ENCODE results near the gene WDCP.

The WDCP gene

GRCh38 chr2:24009680-24010476 is 37.3 kb downstream of the WDCP start, which contains the start of gene MFSD2B:
Gene MFSD2B, plus strand, starts transcription at chr2:24010085. Its CDS starts 12 bp downstream, at chr2:24010097.
- TF ChIP-seq, protein P1, sequence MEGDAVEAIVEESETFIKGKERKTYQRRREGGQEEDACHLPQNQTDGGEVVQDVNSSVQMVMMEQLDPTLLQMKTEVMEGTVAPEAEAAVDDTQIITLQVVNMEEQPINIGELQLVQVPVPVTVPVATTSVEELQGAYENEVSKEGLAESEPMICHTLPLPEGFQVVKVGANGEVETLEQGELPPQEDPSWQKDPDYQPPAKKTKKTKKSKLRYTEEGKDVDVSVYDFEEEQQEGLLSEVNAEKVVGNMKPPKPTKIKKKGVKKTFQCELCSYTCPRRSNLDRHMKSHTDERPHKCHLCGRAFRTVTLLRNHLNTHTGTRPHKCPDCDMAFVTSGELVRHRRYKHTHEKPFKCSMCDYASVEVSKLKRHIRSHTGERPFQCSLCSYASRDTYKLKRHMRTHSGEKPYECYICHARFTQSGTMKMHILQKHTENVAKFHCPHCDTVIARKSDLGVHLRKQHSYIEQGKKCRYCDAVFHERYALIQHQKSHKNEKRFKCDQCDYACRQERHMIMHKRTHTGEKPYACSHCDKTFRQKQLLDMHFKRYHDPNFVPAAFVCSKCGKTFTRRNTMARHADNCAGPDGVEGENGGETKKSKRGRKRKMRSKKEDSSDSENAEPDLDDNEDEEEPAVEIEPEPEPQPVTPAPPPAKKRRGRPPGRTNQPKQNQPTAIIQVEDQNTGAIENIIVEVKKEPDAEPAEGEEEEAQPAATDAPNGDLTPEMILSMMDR (conservative IDR thresholded peaks at IDR 0.05; ENCODE audit: low read depth, low read length) = no peak
- H3K4me3 ChIP-seq (ENCODE audit: low read depth, low read length) = peak within 1 kb of the TSS; percentile 59
- peak; percentile 18 for DNase-seq (ENCODE audit: low read depth)

DNA sequence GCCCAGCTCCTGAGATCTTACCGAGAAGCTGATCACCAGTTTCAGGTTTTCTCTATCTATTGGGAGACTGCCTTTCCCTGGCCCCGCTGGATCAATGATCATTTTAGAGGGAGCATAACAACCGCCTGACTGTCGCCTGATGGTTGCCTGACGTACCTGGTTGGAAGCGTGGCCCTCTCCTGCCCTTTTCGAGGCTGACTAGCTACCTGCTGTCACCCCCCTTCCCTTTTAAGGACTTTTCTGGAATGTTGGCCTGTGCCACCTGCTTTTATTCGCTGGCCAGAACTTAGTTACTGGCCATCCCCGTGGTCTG is 37.9 kb downstream of the WDCP start:
- TF ChIP-seq, protein P1 (conservative IDR thresholded peaks at IDR 0.05; ENCODE audit: low read depth, low read length) = no peak
- H3K4me3 ChIP-seq (ENCODE audit: low read depth, low read length) = peak overlapping the region; percentile 59
- no peak for DNase-seq (ENCODE audit: low read depth)

DNA sequence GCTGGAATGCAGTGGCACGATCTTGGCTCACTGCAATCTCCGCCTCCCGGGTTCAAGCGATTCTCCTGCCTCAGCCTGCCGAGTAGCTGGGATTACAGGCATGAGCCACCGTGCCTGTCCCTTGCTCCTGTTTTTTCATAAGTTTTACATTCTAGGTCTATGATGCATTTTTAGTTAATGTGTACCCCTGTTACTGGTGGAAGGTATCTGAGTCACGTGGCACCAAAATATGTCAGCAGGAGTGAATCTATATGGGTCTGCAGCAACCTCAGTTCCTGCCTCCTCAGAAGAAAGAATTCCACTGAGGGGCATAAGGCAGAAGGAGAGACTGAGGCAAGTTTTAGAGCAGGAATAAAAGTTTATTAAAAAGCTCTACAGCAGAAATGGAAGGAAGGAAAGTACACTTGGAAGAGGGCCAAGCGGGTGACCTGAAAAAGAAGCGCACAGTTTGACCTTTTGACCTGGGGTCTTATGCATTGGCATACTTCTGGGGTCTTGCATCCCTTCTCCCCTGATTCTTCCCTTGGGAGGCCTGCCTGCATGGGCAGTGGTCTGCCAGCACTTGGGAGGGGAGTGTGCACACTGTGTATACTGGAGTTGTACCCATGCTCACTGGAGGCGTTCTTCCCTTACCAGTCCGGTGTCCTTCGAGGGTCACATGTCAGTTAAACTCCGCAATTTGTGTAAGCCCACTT is 38.4 kb downstream of the WDCP start:
- TF ChIP-seq, protein P1 (conservative IDR thresholded peaks at IDR 0.05; ENCODE audit: low read depth, low read length) = no peak
- H3K4me3 ChIP-seq (ENCODE audit: low read depth, low read length) = no peak overlapping the region
- DNase-seq (ENCODE audit: low read depth) = no peak

- H3K4me3 ChIP-seq (ENCODE audit: low read depth, low read length) = no peak overlapping the region
- TF ChIP-seq, protein P1 (conservative IDR thresholded peaks at IDR 0.05; ENCODE audit: low read depth, low read length) = no peak
- DNase-seq (ENCODE audit: low read depth) = no peak
Observed at GRCh38 chr2:24007693-24008092, 39.5 kb downstream of the WDCP start.

DNA sequence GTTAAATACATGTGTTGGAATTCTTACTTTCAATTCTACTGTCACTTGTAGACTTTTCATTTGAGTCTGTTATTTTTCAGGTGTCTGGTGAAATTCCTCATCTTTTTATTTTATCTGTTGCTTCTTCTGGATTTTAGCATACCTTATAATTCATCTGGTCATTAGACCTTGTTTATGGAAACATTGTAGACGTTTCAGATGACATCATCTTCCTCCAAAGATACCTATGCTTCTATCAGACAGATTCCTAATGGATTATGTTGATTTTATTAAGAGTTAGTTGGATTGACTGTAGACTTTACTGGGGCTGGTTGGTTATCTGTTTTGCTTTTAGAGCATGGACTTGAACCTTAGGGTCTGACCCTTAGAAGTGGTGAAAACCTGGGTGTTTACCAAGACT is 52.6 kb downstream of the WDCP start:
- DNase-seq (ENCODE audit: low read depth) = no peak
- H3K4me3 ChIP-seq (ENCODE audit: low read depth, low read length) = no peak overlapping the region
- TF ChIP-seq, protein P1 (conservative IDR thresholded peaks at IDR 0.05; ENCODE audit: low read depth, low read length) = no peak

GRCh38 chr2:23993736-23994269 is 53.4 kb downstream of the WDCP start:
- H3K4me3 ChIP-seq (ENCODE audit: low read depth, low read length) = no peak overlapping the region
- no peak for DNase-seq (ENCODE audit: low read depth)
- TF ChIP-seq, protein P1 (conservative IDR thresholded peaks at IDR 0.05; ENCODE audit: low read depth, low read length) = no peak

All from choroid plexus epithelial cell (primary cell).